SU-DHL-6 (cell line): ENCODE data around the gene ADD3.

Experiments
- H2AFZ ChIP-seq: fragments of 200-600 bp; sonication (generic); 2 replicates; pipeline ENCODE4 v1.6.1; 2014; ENCODE audit warnings: low read depth, mild to moderate bottlenecking, moderate library complexity, mixed read lengths, antibody characterized with exemption, low read length; ENCODE audit not compliant: severe bottlenecking
- H3F3A ChIP-seq: fragments of 200-600 bp; shearing (Covaris generic); 2 replicates; pipeline ENCODE4 v1.6.0; 2016; ENCODE audit warnings: antibody characterized with exemption, mild to moderate bottlenecking; ENCODE audit not compliant: insufficient read depth
- H3K27ac ChIP-seq: fragments of 200-600 bp; sonication (generic); 2 replicates; pipeline ENCODE4 v1.5.1; 2016; ENCODE audit warnings: low read depth, mild to moderate bottlenecking, low read length, moderate library complexity, mixed read lengths
- H3K27me3 ChIP-seq: fragments of 200-600 bp; sonication (generic), shearing (Covaris generic); 2 replicates; pipeline ENCODE4 v1.6.0; 2014; ENCODE audit warnings: mild to moderate bottlenecking, low read length
- H3K36me3 ChIP-seq: fragments of 200-600 bp; sonication (generic); 2 replicates; pipeline ENCODE4 v1.6.1; 2014; ENCODE audit warnings: mild to moderate bottlenecking, low read length, mixed read lengths
- H3K4me2 ChIP-seq: fragments of 300-600, 200-600 bp; shearing (Covaris generic), sonication (generic); 2 replicates; pipeline ENCODE4 v1.6.0; 2014; ENCODE audit warnings: low read length, low read depth, mild to moderate bottlenecking; ENCODE audit not compliant: poor library complexity, severe bottlenecking
- H3K4me3 ChIP-seq: fragments of 200-600 bp; sonication (generic); 2 replicates; pipeline ENCODE4 v1.5.1; 2014; ENCODE audit warnings: antibody characterized with exemption, low read length, mild to moderate bottlenecking, mixed read lengths; ENCODE audit not compliant: insufficient read depth, poor library complexity, severe bottlenecking
- H3K79me2 ChIP-seq: fragments of 200-600 bp; sonication (generic); 2 replicates; pipeline ENCODE4 v1.6.1; 2014; ENCODE audit warnings: mild to moderate bottlenecking, low read length, moderate library complexity; ENCODE audit not compliant: insufficient read depth
- H3K9ac ChIP-seq: fragments of 200-600 bp; sonication (generic); 2 replicates; pipeline ENCODE4 v1.7.0; 2014; ENCODE audit warnings: mild to moderate bottlenecking, low read length
- H3K9me2 ChIP-seq: fragments of 200-600 bp; sonication (generic); replicated peaks from 2 replicates; pipeline ENCODE4 v1.6.1; 2014; ENCODE audit warnings: low read length; ENCODE audit not compliant: insufficient read depth
- H3K9me3 ChIP-seq: fragments of 200-600 bp; sonication (generic); 2 replicates; pipeline ENCODE4 v1.6.1; 2014; ENCODE audit warnings: low read length, mixed read lengths; ENCODE audit not compliant: insufficient read depth
- H4K20me1 ChIP-seq: fragments of 200-600 bp; sonication (generic); 2 replicates; pipeline ENCODE4 v1.6.1; 2014; ENCODE audit warnings: low read depth, mild to moderate bottlenecking, antibody characterized with exemption, low read length, moderate library complexity, mixed read lengths
- EZH2phosphoT487 ChIP-seq: fragments of 200-600 bp; sonication (generic), shearing (Covaris generic); conservative IDR thresholded peaks from 2 replicates; pipeline ENCODE4 v1.6.1; 2018; ENCODE audit warnings: mild to moderate bottlenecking, antibody characterized with exemption, low read length, moderate library complexity, mixed read lengths
- TF ChIP-seq, protein P1 (sequence below): fragments of 200-600 bp; sonication (generic); IDR thresholded peaks from one replicate; pipeline ENCODE4 v1.5.1; 2017; ENCODE audit warnings: antibody characterized with exemption, mild to moderate bottlenecking, low read length, moderate library complexity; ENCODE audit not compliant: insufficient read depth, poor library complexity, severe bottlenecking

ADD3 gene

DNA sequence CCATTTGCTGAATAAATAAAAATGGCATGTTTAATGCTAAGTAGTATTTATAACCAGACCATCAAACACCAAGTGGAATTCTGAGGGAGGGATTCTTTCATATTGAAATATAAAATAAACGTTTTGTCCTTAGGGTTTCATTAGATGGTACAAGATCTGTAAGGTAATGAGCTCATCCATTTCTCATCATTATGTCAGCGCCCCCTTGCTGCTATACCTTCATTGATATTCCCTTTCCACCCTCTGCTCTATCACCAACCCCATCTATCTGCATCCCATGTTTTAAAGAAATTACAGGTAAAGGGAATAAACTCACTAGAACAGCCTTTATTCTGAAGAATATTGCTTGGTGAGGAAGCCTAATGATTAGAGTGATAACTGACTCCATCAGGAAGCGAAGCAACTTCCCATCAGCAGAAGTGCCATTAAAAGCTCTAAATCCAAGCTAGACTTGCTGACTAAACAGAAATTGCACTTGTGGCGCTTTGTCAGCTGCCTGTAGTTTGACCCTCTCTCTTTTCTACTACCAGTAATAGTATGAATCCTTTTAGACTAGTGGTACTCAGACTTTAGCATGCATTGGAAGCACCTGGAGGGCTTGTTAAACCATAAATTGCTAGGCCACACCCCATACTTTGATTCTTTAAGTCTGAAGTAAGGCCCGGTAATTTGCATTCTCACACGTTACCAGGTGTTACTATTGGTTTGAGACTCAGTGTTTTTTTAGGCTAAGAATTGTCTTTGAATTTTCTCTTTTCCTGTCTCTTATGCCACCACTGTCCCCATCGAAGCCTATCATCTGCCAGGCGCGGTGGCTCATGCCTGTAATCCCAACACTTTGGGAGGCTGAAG lies 27.5 kb downstream of the ADD3 start:
- Histone ChIP-seq H3K9ac (no peak overlapping the region), H4K20me1 (peaks cover 32% of the 10 kb centered on the region; the same call in 1 of the 2 replicates), H3K27ac (no peak overlapping the region), H3K4me3 (no peak overlapping the region), H3K9me3 (no peaks in the 10 kb centered on the region), H3K9me2 (no peaks in the 10 kb centered on the region), H2AFZ (no peak overlapping the region), H3K4me2 (no peak overlapping the region), H3K27me3 (no peaks in the 10 kb centered on the region), H3F3A (0 out of 2 replicates have a peak, but pooled peaks cover 5% of the 10 kb centered on the region), H3K36me3 (no peaks in the 10 kb centered on the region), H3K79me2 (peaks cover 97% of the 10 kb centered on the region)
- TF ChIP-seq, protein P1, sequence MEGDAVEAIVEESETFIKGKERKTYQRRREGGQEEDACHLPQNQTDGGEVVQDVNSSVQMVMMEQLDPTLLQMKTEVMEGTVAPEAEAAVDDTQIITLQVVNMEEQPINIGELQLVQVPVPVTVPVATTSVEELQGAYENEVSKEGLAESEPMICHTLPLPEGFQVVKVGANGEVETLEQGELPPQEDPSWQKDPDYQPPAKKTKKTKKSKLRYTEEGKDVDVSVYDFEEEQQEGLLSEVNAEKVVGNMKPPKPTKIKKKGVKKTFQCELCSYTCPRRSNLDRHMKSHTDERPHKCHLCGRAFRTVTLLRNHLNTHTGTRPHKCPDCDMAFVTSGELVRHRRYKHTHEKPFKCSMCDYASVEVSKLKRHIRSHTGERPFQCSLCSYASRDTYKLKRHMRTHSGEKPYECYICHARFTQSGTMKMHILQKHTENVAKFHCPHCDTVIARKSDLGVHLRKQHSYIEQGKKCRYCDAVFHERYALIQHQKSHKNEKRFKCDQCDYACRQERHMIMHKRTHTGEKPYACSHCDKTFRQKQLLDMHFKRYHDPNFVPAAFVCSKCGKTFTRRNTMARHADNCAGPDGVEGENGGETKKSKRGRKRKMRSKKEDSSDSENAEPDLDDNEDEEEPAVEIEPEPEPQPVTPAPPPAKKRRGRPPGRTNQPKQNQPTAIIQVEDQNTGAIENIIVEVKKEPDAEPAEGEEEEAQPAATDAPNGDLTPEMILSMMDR = no peak
- no peak for TF ChIP-seq EZH2phosphoT487

DNA sequence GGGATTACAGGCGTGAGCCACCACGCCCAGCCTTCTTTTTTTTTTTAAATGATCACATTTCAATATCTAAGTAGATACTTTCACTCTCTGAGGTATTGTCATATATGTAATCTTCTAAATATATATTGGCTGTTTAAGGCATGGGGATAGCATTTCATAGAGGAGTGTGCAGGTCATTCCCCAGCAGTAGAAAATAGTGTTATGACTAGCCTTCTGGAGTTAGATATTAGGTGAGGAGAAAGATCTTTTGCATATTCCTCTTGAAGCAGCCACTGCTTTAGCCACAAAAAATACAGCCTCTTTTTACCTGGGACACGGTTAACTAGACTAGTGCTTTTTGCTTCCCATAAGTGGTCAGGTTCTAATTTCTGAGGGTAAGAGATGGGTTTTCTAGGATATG lies 28.9 kb downstream of the ADD3 start:
- no peak overlapping the region for H3K9ac ChIP-seq
- H3K79me2 ChIP-seq = peaks cover 97% of the 10 kb centered on the region
- TF ChIP-seq, protein P1 = no peak
- TF ChIP-seq EZH2phosphoT487 = no peak
- 0 out of 2 replicates have a peak, but pooled peaks cover 5% of the 10 kb centered on the region for H3F3A ChIP-seq
- no peaks in the 10 kb centered on the region for H3K9me3 ChIP-seq
- H3K4me3 ChIP-seq = no peak overlapping the region
- no peak overlapping the region for H2AFZ ChIP-seq
- no peaks in the 10 kb centered on the region for H3K36me3 ChIP-seq
- no peaks in the 10 kb centered on the region for H3K9me2 ChIP-seq
- no peak overlapping the region for H3K27ac ChIP-seq
- no peak overlapping the region for H3K4me2 ChIP-seq
- H3K27me3 ChIP-seq = no peaks in the 10 kb centered on the region
- peaks cover 20% of the 10 kb centered on the region; the same call in 1 of the 2 replicates for H4K20me1 ChIP-seq

DNA sequence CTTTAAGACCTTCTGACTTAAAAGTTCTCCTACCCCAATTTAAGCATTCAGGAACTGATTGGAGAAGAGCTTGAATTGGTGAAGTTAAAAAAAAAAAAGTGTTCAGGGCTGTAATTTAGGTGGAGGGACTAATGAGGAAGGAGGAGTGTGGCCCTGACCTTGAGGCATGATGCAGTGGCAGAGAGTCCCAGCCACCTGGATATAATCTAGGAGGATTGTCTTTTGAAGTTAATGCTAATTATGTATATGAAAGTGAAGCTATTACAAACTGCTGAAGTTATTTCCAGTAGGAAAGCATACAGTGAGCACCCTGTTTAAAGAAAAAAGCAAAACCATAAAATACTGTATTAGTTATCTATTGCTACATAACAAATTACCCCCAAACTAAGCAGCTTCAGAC lies 31.5 kb downstream of the ADD3 start:
- Histone ChIP-seq H3K4me3 (no peak overlapping the region), H3K9me3 (no peaks in the 10 kb centered on the region), H2AFZ (no peak overlapping the region), H3K79me2 (peaks cover 98% of the 10 kb centered on the region), H3K27ac (no peak overlapping the region), H3K9ac (no peak overlapping the region), H3K9me2 (no peaks in the 10 kb centered on the region), H3F3A (peaks cover 2% of the 10 kb centered on the region; the same call in 1 of the 2 replicates), H4K20me1 (peaks cover 8% of the 10 kb centered on the region; the same call in 1 of the 2 replicates), H3K27me3 (no peaks in the 10 kb centered on the region), H3K4me2 (no peak overlapping the region), H3K36me3 (no peaks in the 10 kb centered on the region)
- no peak for TF ChIP-seq EZH2phosphoT487
- TF ChIP-seq, protein P1 = no peak
